ENCODE results near the gene MIEF1.

MIEF1 gene

DNA sequence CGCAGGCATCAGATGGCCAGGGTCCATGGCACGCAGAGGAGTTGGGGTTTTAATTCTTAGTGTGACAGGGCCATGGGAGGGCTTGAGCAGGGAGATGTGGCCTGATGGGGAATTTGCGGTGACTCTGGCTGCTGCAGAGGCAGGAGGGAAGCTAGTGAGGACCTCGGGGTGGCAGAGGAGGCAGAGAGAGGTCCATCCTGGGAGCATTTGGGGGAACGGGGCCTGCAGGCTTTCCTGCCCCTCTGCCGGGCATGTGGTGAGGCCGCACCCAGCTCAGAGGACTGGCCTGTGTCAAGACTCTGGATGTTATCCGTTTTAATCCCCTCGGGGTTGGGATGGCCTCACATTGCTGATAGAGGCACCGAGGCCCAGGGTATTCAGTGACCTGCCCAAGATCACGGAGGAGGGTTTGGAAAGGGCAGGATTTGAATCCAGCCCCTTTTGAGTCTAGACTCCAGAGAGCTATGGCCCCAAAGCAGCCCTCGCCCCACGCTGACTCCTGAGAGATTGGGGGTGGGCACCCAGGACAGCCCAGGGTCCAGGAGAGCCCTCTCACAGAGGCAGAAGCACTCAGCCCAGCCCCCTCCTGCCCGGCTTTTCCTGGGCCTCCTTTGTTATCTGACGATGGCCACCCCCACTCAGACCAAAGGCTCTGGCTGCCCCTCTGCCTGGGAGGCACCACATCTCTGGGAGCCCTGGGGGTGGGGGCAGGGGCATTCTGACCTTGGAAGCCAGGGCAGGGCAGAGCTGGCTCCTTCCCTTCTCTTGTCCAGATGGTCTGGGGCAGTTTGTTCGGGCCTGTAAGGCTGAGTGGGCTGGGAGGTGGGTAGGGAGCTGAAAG lies 31.4 kb upstream of the MIEF1 start:
- no peak for DNase-seq (ENCODE audit: low read depth)

DNA sequence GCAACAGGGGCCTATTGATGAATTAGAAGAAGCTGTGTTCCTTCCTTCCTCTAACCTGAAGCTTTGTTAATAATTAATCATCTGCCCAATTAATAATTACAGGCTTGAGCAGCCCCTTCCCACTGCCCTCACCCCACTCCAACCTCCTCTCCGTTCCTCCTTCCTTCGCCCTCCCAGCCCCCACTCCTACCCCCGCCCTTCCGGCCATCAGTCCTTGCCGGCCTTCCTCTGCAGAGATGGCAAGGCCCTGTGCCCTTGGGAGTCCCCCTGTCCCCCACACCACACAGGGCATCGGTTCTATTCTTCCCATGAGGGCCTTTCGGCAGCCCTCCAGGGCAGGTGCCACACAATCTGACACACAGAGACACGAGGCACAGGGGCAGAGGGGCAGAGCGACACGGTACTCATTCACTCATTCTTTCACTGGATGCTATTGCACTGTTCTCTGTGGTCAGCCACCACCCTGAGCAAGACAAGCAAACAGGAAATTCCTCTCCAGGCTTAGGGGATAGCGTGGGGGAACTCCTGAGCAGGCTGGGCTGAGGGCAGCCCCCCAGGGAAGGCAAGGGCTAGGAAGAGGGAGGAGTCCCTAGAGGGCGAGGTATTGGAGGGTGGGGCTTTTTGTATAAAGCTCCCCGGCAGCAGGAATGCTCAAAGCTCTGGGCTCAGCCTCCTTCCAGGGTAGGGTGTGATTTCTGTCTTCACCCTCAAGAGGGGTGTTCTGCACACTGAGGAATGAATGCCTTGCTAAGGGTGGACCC lies 30.5 kb upstream of the MIEF1 start:
- no peak for DNase-seq (ENCODE audit: low read depth)

DNA sequence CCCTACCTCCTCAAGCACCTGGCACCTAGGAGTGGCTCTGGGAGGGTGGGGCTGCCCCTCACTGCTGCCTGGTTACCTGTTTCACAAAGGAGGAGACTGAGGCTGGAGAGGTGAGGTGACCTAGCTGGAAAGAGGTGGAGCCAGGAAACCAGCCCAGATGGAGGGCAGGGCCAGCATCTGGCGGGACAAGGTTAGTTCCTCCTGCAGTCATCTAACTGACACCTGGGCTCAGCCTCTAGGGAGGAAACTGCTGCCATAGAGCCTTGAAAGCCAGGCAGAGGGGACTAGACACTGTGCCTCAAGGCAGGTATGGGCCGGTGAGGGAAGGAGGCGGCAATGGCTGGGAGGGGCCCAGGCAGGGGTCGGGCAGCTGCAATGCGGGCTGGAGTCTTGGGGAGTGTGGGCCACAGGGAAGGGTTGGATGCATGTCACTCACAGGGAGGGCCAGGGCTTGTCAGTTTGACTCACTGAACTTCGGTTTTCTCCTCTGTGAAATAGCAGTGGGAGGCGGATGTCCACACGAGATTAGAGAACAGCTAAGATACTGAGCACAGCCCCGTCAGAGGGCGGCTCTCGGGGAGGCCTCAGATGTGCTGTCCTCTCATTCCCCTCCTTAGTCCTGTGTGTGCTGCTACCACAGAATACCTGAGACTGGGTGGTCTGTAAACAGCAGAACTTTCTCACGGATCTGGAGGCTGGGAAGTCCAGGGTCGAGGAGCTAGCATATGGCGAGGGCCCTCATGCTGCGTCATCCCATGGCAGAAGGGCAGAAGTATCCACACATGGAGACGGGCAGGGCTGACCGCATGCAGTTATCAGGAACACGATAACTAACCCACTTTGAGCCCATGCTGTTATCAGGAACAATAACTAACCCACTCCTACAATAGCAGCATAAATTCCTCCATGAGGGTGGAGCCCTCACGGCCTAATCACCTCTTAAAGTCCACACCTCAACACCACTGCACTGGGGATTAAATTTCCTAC lies 29.2 kb upstream of the MIEF1 start:
- no peak for DNase-seq (ENCODE audit: low read depth)

DNA sequence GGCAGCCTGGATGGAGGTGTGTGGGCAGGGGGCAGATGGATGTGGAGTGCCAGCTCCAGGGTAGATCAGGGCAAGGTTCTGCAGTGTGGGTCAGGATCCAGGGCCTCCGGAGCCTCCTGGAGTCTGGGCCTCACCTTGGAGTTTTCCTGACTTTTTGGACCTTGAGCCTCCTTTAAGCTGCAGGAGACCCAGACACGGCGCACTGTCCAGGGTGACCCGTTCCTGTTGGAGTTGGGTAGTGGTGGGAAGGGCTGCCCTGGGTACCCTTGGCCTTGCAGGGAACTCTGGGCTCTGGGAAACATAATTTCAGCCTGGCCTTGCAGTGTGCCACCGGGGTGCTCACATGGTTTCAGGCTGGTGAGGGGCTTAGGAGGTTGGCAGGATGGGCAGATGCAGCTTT lies 28.2 kb upstream of the MIEF1 start:
- no peak for DNase-seq (ENCODE audit: low read depth)

DNA sequence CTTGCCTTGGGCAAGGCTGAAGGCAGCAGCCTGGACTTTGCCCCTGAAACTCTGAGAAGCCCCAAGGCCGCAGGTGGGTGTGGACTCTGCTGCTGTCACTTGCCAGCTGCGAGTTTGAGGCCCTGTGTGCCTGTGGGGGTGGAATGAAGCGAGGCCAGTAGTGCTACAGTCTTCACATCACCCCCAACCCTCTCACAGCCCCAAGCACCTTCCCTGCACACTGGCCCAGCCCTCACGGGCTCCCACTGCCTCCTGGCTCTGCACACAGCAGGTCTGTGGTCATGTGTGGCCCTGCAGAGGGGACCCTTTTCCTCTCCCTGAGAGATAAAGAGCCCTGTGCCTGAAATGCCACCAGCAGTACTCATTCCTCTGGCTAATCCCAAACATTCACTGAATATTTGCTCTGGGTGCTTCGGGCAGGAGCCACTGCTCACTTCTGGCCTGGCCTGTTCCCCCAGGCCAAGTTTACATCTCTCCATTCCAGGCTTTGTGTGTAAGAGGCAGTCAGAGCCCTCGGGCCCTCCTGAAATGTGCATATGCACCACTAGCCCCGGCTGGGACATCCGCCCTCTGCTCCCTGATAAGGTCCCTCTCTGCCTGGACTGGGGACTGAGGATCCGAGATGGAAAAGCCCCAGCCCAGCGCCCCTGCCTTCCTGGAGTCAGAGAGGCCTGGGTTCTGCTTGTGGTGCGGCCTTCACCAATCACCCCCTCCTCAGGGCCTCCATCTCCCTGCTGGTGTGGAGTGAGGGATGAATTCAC lies 27.6 kb upstream of the MIEF1 start:
- no peak for DNase-seq (ENCODE audit: low read depth)

DNA sequence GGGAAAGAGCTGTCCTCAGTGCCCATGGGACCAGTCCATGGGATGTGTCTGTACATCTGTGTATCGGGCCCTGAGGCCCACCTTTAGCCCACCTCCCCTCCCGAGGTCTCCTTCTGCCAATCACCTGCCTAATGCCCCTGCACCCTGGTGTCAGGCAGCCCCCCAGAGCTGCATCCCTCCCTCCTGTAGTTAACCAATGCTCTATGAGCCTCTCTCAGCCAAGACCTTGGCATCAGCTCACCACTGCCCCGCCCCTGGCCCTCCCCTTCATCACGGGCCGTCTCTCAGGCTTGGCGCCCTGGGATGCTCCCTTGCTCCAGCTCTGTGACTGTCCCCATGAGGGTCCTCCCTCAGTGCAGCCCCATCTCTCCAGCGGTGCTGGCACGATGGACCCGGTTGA lies 26.8 kb upstream of the MIEF1 start:
- no peak for DNase-seq (ENCODE audit: low read depth)

DNA sequence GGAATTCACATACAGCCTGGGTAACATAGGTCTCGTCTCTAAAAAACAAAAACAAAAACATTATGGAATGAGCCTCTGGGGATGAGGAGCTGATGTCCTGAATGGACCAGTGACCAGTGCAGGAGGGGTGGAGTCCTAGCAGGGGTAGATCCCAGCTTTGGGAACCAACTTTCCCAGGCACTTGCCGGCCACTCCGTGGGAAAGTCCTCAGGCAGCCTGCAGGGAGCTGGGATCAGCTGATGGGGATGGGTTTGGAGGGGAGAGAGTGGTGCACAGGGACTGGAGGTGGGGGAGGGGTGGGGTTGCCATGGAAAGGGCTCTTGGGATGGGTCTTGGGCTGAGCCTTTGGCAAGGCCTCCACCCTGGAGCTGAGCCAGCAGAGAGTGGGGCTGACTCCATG lies 26.2 kb upstream of the MIEF1 start:
- no peak for DNase-seq (ENCODE audit: low read depth)

DNA sequence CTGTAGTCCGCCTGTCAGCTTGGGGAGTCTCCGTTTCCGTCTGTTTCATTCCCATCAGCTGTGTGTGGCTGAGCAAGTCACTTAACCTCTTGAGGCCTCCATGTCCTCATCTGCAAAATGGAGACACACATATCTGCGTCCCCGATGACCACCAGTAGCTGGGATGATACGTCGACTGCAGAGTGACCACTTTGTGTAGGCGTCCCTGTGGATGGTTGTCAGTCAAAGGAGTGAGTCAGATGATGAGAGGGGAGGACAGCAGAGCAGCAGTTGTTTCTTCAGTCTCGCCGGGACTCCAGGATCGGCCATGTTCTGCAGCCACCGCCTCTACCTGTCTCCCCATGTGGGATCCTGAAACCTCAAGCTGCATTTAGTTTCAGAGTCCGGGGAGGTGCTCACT lies 25.4 kb upstream of the MIEF1 start:
- no peak for DNase-seq (ENCODE audit: low read depth)

DNA sequence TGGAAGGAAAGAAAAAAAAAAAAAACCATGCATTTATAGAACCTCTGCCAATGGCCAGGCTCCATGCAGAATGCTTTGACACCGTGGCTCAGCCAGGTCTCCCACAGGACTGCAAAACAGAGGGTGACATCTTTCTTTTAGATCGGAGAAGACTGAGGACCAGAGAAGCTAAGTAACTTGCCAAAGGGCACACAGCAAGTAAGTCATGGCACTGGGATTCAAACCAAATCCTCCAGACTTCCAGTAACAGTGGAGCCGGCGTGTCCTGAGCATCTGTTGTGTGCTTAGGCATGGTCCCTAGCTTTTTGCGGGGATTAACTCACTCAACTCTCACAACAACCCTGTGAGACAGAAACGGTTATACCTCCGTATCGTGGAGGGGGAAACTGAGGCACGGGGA lies 24.5 kb upstream of the MIEF1 start:
- no peak for DNase-seq (ENCODE audit: low read depth)

DNA sequence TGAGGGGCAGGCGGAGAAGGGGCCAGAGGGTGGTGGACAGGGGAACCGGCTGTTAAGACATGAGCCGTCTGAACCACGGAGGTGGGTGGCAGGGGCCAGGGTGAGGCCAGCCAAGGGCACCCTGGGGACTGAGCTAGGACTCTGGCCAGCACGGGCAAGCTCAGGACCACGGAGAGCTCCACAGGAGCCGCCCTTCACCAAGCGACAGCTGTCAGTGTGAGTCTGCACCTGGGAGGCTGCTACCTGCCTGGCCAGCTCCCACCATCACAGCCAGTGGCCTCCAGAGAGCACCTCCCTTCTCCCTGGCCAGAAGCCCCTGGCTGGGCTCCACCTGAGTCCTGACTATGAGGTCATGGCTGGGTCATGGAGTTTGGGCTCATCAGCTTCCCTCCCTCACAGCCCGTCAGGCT lies 23.6 kb upstream of the MIEF1 start:
- no peak for DNase-seq (ENCODE audit: low read depth)

DNA sequence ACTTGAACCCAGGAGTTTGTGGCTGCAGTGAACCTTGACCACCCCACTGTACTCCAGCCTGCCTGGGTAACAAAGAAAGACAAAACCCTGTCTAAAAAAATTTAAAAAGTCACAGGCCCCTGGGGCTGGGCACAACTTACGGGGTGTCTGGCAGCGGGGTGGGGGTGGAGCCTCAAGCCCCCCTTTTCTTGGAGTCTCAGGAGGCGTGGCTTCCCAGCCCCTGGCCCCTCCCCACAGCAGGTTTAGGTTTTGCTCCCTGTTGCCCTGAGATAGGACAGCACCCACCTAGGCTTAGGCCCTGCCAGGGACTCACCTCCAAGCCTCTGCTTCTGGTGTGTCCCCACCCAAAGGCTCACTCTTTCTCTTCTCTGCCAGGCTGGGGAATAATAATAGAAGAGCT lies 22.8 kb upstream of the MIEF1 start:
- no peak for DNase-seq (ENCODE audit: low read depth)

DNA sequence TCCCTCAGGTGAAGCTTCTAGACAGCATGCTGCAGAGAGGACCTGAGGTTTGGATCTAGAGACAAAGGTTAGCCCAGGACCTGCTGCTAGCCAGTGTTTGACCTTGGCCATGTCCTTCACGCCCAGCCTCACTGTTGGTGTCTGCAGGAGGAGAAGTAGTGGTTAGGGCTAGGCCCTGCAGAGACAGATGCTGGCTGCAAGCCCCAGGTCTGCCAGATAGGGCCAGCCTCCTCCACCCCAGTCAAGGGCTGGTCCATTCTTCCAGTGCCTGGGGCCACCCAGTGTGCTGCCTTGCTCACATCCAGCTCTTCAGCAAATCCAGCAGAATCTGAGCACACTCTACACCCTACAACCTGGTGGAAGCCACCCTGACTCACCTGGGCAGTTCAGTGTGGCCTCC lies 21.5 kb upstream of the MIEF1 start:
- DNase-seq (ENCODE audit: low read depth), result no peak

DNA sequence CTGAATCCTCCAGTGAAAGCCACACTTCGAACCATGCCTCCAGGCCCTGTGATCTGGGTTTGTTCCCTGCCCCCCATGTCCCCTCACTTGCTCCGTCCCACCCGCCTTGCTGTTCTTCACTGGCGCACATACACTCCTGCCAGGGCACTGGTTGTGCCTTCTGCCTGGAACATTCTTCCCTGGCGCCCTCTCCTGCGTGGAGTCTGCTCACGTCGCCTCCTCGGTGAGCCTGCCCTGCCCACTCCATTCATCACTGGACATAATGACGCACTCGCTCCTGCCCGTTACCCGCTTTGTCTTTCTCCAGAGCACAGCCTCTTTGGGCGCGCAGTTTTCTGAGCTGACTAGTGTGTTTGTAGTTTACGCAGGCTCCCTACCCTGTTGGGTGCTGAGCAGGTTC lies 21.0 kb upstream of the MIEF1 start:
- no peak for DNase-seq (ENCODE audit: low read depth)

DNA sequence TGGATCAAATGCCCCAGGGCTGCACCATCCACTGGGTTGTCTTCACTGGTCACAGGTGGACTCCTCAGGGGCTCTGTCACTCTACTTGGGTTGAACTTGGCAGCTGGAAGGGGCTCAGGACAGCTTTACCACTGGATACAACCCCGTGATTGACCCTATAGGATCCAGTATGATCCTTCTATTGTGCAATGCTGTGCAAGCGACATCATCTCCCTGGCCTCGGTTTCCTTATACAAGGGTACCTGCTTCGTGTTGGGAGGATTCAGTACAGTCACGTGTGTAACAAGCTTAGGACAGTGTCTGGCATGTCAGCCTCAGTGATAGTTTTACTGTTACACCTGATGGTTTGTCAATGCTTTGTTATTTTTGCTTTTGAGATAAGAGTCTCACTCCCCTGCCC lies 20.5 kb upstream of the MIEF1 start:
- no peak for DNase-seq (ENCODE audit: low read depth)

DNA sequence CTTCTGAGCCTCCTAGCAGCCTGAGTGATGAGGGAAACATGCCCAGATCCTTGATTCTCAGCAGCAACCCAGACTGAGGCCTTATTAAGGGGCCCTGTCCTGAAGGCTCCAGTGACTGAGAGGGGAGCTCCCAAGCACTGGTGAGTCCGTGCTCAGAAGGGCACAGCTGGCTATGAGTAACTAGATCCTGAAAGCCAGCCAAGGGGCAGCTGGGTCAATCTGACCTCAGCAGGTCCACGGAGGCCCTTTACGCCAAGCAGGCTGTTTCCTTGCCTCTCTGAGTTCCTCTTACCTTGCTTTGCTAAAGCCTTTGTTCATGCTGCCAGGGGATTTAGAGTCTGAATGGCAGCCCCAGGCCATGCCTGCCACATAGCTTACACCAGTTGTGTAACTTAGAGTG lies 19.3 kb upstream of the MIEF1 start:
- DNase-seq (ENCODE audit: low read depth), result no peak

DNA sequence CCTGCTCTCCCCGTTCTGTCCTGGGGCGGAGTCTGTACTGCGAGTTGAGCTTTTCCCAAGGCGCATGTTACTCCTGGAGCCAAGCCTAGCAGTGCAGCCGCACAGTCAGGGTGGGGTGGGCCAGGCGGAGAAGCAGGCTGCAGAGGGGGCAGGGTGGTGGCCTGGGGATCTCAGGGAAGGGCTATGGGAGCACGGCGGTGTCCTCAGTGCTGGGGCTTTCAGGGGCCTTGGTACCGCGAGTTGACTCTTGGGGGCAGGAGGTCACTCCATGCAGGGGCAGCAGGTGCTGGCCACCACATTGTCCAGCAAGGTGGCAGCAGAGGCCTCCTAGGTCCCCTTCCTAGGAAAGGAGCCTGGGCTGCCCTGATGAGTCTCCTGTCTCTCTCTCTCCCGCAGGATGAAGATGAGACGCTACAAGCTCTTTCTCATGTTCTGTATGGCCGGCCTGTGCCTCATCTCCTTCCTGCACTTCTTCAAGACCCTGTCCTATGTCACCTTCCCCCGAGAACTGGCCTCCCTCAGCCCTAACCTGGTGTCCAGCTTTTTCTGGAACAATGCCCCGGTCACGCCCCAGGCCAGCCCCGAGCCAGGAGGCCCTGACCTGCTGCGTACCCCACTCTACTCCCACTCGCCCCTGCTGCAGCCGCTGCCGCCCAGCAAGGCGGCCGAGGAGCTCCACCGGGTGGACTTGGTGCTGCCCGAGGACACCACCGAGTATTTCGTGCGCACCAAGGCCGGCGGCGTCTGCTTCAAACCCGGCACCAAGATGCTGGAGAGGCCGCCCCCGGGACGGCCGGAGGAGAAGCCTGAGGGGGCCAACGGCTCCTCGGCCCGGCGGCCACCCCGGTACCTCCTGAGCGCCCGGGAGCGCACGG lies 14.9 kb upstream of the MIEF1 start:
- DNase-seq (ENCODE audit: low read depth), result no peak

DNA sequence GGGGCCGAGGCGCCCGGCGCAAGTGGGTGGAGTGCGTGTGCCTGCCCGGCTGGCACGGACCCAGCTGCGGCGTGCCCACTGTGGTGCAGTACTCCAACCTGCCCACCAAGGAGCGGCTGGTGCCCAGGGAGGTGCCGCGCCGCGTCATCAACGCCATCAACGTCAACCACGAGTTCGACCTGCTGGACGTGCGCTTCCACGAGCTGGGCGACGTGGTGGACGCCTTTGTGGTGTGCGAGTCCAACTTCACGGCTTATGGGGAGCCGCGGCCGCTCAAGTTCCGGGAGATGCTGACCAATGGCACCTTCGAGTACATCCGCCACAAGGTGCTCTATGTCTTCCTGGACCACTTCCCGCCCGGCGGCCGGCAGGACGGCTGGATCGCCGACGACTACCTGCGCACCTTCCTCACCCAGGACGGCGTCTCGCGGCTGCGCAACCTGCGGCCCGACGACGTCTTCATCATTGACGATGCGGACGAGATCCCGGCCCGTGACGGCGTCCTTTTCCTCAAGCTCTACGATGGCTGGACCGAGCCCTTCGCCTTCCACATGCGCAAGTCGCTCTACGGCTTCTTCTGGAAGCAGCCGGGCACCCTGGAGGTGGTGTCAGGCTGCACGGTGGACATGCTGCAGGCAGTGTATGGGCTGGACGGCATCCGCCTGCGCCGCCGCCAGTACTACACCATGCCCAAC lies 14.1 kb upstream of the MIEF1 start:
- DNase-seq (ENCODE audit: low read depth), result no peak

DNA sequence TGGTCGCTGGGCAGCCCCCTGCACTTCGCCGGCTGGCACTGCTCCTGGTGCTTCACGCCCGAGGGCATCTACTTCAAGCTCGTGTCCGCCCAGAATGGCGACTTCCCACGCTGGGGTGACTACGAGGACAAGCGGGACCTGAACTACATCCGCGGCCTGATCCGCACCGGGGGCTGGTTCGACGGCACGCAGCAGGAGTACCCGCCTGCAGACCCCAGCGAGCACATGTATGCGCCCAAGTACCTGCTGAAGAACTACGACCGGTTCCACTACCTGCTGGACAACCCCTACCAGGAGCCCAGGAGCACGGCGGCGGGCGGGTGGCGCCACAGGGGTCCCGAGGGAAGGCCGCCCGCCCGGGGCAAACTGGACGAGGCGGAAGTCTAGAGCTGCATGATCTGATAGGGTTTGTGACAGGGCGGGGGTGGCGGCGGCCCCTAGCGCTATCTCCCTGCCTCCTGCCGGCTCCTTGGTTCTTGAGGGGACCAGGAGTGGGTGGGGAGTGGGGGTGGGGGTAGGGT lies 13.5 kb upstream of the MIEF1 start:
- DNase-seq (ENCODE audit: low read depth), result no peak

Measured in fibroblast of gingiva (primary cell).